NCI-H1417 treated with DMSO at 0.1 percent for 48 hours (cell line): ENCODE results near the gene CLCF1.
"Not testable (repeated sequence)": the region's sequence is repeated elsewhere in the genome, so short reads cannot be mapped to it uniquely, and the experiment has no call there.

Experiments
- DNase-seq: peaks from one replicate; lab custom pipeline; 2025; lab: John Stamatoyannopoulos, UW

CLCF1 gene

DNA sequence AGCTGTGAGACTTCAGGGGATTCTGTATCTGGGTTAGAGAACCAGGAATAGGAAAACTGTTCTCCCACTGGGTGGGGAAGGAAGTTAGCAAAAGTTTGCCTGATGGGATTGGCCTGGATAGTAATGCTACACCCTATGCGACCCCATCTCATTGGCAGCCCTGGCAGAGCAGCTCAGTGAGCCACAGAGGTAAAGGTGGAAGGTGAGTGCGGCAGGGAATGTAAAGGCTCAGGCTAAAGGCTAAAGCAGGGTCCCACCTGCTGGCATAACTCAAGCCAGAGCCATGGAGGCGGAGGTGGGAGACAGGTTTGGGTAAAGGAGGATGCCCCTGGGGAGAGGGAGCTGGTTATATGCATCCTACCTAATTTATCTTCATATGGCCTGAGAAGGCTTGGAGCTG, 51.3 kb downstream of the CLCF1 start:
- DNase-seq, result no peak

GRCh38 chr11:67321313-67321871, 52.0 kb downstream of the CLCF1 start:
- DNase-seq, result no peak

GRCh38 chr11:67320691-67321090, 52.7 kb downstream of the CLCF1 start:
- no peak for DNase-seq

DNA sequence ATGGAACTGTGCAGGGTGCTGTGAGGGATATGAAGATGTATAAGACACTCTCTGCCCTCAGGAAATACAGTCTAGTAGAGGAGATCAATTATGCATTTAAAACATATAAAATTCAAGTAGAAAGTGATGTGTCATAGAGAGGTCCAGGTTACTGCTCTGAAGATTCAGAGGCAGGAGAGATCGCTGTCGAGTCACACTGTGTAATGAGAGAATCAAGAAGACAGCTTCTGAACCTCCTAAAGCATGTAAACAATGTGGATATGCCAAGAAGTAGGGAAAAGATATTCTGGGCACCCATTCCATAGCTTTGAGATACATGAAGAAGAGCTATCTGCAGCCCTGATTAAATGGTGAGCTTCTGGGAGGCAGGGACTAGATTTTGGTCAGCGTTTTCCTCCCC, 53.4 kb downstream of the CLCF1 start:
- DNase-seq, result no peak

GRCh38 chr11:67318876-67319275, 54.5 kb downstream of the CLCF1 start:
- not testable (repeated sequence) for DNase-seq

DNA sequence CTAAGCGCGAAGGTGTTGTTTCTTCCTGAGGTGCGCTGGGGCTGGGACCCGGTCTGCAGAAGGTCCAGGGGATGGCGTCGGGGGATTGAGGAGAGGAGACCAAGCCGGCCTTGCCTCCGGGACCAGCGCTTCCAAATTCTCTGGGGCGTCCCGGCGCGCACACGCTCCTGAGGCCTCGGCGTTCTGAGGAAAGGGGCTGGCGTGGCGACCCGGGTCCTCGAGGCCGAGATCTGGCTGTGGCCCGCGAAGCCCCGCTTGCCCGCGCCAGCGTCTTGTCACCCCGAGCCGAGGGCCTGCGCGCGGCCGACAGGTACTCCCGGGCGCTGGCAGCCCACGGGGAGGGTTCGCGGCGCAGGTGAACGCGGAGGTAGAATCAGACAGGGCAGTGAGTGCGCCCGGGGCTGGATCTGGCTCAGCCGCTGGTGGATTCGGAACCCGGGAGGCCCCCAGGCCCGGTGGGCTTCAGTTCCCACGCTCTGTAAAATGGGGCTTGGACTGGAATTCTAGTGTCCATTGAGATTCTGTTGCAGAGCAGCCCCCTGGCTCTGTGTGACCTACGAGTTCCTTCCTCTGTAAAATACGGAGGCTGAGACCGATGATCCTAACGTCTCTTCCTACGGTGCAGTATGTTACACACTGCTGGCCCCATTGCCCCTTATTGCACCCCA, 55.4 kb downstream of the CLCF1 start:
- no peak for DNase-seq

DNA sequence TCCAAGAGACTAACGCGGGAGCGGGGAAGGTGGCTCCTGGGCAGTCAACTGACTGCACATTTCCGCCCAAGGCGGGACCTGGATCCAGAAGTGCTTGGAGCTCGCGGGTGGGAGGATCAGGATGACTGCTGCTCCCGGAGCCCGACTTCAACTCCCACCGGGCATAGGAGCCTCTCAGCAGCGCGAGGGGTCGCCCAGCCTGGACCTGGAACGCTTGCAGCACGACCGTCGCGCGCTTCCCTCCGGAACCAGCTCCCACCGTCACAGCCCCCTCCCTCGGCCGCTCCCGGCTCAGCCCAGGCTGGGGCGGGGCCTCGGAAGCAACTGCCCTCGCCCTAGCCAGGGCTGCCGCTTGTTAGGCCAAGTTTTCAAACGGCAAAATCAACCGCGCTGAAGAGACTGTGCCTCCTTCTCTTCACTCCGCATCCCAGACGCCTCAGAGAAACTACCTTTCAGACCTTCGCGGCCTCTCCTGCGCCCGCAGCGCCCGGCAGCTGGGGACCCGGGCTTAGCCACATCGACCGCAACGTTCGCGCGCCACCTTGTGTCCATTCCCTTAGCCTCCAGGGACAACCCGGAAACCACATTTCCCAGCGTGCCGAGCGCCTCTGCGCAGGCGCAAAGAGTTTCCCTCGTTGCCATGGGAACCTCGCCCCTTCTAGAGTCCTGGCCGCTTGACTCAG, 56.1 kb downstream of the CLCF1 start:
- DNase-seq, result peak; percentile 97

- DNase-seq, result no peak
These were observed 56.6 kb downstream of the CLCF1 start for GRCh38 chr11:67316882-67317204.

GRCh38 chr11:67315325-67315909, 58.0 kb downstream of the CLCF1 start:
- no peak for DNase-seq

DNA sequence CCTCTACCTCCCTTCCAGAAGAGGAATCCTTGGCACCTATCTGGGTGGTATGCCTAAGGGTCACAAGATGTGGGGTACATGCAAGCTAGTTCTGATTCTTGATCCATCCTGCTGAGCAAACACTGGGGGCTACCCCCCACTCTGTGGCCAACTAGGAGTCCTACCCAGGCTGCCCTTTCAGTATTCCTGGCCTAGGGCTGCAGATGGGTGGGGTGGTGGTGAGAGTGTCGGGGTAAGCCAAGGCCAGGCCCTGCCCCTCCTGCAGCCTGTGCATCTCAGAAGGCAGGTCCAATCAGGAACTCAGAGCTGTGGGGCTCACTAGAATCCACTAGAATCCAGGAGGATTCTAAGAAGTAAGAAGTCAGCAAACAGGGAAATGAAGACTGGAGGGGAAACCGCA, 59.2 kb downstream of the CLCF1 start:
- no peak for DNase-seq
